IMR-90 (cell line): ENCODE data around the gene COQ8A.

Experiments used
- CEBPB ChIP-seq: IDR thresholded peaks from 2 replicates; pipeline ENCODE4 v1.6.1; 2012; ENCODE audit warnings: low read depth, low read length, improper control_type of control experiment
- CHD1 ChIP-seq: IDR thresholded peaks from 2 replicates; pipeline ENCODE4 v1.6.1; 2012; ENCODE audit warnings: low read depth, low read length, improper control_type of control experiment
- CTCF ChIP-seq: conservative IDR thresholded peaks from 2 replicates; pipeline ENCODE4 v1.5.1; 2012; ENCODE audit warnings: mild to moderate bottlenecking, low read depth, low read length, improper control_type of control experiment
- ELK1 ChIP-seq: fragments of 150-350 bp; IDR thresholded peaks from 2 replicates; pipeline ENCODE4 v1.6.1; 2016; ENCODE audit warnings: low read depth, mild to moderate bottlenecking, low read length, moderate library complexity, borderline replicate concordance
- FOS ChIP-seq: fragments of 150-350 bp; IDR thresholded peaks from 2 replicates; pipeline ENCODE4 v1.6.1; 2016; ENCODE audit warnings: low read depth, low read length
- MAFK ChIP-seq: IDR thresholded peaks from 2 replicates; pipeline ENCODE4 v1.6.1; 2012; ENCODE audit warnings: low read depth, low read length, improper control_type of control experiment
- MAZ ChIP-seq: IDR thresholded peaks from 2 replicates; pipeline ENCODE4 v1.6.1; 2012; ENCODE audit warnings: low read depth, mild to moderate bottlenecking, low read length, improper control_type of control experiment, moderate library complexity, borderline replicate concordance
- MXI1 ChIP-seq: IDR thresholded peaks from 2 replicates; pipeline ENCODE4 v1.6.1; 2012; ENCODE audit warnings: low read depth, mild to moderate bottlenecking, low read length, moderate library complexity, borderline replicate concordance
- POLR2A ChIP-seq: IDR thresholded peaks from 2 replicates; pipeline ENCODE4 v1.6.1; 2012; ENCODE audit warnings: mild to moderate bottlenecking, low read depth, low read length
- RAD21 ChIP-seq: IDR thresholded peaks from 2 replicates; pipeline ENCODE4 v1.6.1; 2012; ENCODE audit warnings: low read length, improper control_type of control experiment
- RCOR1 ChIP-seq: IDR thresholded peaks from 2 replicates; pipeline ENCODE4 v1.6.1; 2012; ENCODE audit warnings: mild to moderate bottlenecking, low read length, improper control_type of control experiment; ENCODE audit not compliant: insufficient replicate concordance
- RFX5 ChIP-seq: IDR thresholded peaks from 2 replicates; pipeline ENCODE4 v1.8.0; 2012; ENCODE audit warnings: low read depth, mild to moderate bottlenecking, low read length, moderate library complexity
- SMC3 ChIP-seq: fragments of 150-350 bp; IDR thresholded peaks from 2 replicates; pipeline ENCODE4 v1.6.1; 2016; ENCODE audit warnings: low read depth, mild to moderate bottlenecking, antibody characterized with exemption, low read length, moderate library complexity
- TF ChIP-seq, protein P1 (sequence below): fragments of 150-350 bp; IDR thresholded peaks from 2 replicates; pipeline ENCODE4 v1.6.1; 2017; ENCODE audit warnings: mild to moderate bottlenecking, antibody characterized with exemption, low read length, low read depth

- TF ChIP-seq CTCF, result no peak
- no peak for TF ChIP-seq POLR2A
- TF ChIP-seq RFX5, result no peak
- TF ChIP-seq RCOR1, result no peak
- TF ChIP-seq SMC3, result no peak
- TF ChIP-seq FOS, result no peak
- TF ChIP-seq MAZ, result no peak
- TF ChIP-seq RAD21, result no peak
- TF ChIP-seq MXI1, result no peak
- TF ChIP-seq ELK1, result no peak
- TF ChIP-seq, protein P1, sequence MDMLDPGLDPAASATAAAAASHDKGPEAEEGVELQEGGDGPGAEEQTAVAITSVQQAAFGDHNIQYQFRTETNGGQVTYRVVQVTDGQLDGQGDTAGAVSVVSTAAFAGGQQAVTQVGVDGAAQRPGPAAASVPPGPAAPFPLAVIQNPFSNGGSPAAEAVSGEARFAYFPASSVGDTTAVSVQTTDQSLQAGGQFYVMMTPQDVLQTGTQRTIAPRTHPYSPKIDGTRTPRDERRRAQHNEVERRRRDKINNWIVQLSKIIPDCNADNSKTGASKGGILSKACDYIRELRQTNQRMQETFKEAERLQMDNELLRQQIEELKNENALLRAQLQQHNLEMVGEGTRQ, result no peak
- no peak for TF ChIP-seq CHD1
- peak; percentile 61; the same call in 1 of the 2 replicates for TF ChIP-seq CEBPB
- no peak for TF ChIP-seq MAFK
These were observed 27.6 kb downstream of the COQ8A start for GRCh38 chr1:226967665-226968064.
